ENCODE measurements around the gene CAMTA1. TPM values are rescaled to one million over a fixed set of nuclear protein-coding genes. Genes with fewer than 3 reads are reported as not detected.

The CAMTA1 gene
- total RNA-seq, 2 donors from 2014 or later, result 36.7 to 51.9 TPM

DNA sequence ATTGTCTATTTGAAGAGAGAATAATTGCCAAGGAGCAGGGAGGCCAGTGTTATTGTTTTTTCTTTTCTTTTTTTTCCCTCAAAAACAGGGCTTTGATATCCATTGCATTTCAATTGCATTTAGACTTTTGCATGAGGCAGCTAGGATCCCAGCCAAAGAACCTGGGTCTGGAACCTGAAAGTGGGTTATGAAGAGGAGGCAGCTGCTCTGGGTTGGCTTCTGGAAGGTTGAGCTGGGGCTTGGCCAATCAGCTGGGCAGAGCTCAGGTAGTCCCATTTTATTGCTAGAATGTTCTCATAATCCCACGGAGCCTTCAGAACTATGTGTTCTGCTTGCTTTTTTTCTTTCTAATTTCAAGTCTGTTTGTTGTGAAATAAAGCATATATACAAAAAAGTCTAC, 218.9 kb downstream of the CAMTA1 start:
- no peaks in the 10 kb centered on the region for H3K4me1 Mint-ChIP-seq
- no peak for ATAC-seq (replicated peaks)
- no peaks in the 10 kb centered on the region for H3K36me3 Mint-ChIP-seq (ENCODE audit: low read depth)
- H3K27me3 Mint-ChIP-seq, result peaks cover 29% of the 10 kb centered on the region
- H3K9me3 Mint-ChIP-seq, result no peaks in the 10 kb centered on the region
- H3K27ac Mint-ChIP-seq, result no peak overlapping the region
- H3K4me3 Mint-ChIP-seq, result no peak overlapping the region

- Mint-ChIP-seq H3K27ac (no peak overlapping the region), H3K4me3 (no peak overlapping the region), H3K4me1 (no peaks in the 10 kb centered on the region), H3K27me3 (peaks cover 32% of the 10 kb centered on the region), H3K9me3 (no peaks in the 10 kb centered on the region), H3K36me3 (ENCODE audit: low read depth) (no peaks in the 10 kb centered on the region)
- ATAC-seq (replicated peaks), result no peak
These were observed 220.5 kb downstream of the CAMTA1 start for GRCh38 chr1:7005762-7006161.

GRCh38 chr1:7006996-7007871, 222.0 kb downstream of the CAMTA1 start:
- Mint-ChIP-seq H3K4me1 (peaks cover 3% of the 10 kb centered on the region), H3K36me3 (ENCODE audit: low read depth) (no peaks in the 10 kb centered on the region), H3K27ac (no peak overlapping the region), H3K4me3 (no peak overlapping the region), H3K27me3 (peaks cover 39% of the 10 kb centered on the region), H3K9me3 (no peaks in the 10 kb centered on the region)
- no peak for ATAC-seq (replicated peaks)

DNA sequence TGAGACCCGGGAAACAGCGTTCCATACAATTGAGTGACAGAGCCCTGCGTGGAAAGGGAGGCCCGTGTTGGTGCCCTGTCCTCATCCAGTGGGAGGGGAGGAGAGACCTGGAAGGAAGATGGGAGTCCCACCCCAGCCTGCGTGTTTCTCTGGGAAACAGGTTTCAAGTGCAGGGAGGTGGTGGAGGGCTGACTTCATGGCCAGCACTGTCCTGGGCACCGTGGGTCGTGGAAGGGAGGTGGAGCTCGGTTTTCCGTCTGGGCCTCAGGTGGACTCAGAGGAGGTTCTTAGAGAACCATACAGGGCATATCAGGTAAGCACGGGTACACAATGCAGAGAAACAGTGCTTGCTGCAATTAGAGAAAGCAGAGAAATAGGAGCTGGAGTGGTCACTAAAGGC, 222.6 kb downstream of the CAMTA1 start:
- H3K27me3 Mint-ChIP-seq, result peaks cover 42% of the 10 kb centered on the region
- no peak overlapping the region for H3K4me3 Mint-ChIP-seq
- no peak overlapping the region for H3K27ac Mint-ChIP-seq
- ATAC-seq (replicated peaks), result no peak
- H3K36me3 Mint-ChIP-seq (ENCODE audit: low read depth), result no peaks in the 10 kb centered on the region
- H3K4me1 Mint-ChIP-seq, result peaks cover 8% of the 10 kb centered on the region
- H3K9me3 Mint-ChIP-seq, result no peaks in the 10 kb centered on the region

DNA sequence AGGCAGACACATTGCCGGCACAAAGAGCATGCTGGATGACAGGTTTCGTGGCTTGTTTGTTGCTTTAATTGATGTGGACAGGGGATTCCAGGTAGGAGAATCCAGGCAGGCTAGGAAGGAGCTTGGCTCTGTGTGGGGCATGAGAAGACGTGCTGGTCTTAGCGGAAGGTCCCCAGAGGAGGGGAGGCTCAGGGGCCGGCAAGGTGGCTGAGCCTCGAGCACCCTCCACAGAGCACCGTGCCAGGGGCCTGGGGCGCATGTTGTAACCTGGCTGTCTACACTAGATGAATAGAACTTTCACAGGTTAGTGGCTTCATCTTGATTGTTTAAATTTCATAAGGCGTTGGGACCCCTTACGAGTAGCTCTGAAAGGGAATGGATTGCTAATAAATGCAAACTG, 223.1 kb downstream of the CAMTA1 start:
- no peak for ATAC-seq (replicated peaks)
- H3K4me3 Mint-ChIP-seq, result no peak overlapping the region
- H3K4me1 Mint-ChIP-seq, result peaks cover 8% of the 10 kb centered on the region
- no peaks in the 10 kb centered on the region for H3K9me3 Mint-ChIP-seq
- H3K27ac Mint-ChIP-seq, result no peak overlapping the region
- H3K27me3 Mint-ChIP-seq, result peaks cover 41% of the 10 kb centered on the region
- no peaks in the 10 kb centered on the region for H3K36me3 Mint-ChIP-seq (ENCODE audit: low read depth)

- ATAC-seq (replicated peaks), result no peak
- Mint-ChIP-seq H3K27ac (no peak overlapping the region), H3K4me1 (peaks cover 8% of the 10 kb centered on the region), H3K36me3 (ENCODE audit: low read depth) (no peaks in the 10 kb centered on the region), H3K27me3 (peaks cover 37% of the 10 kb centered on the region), H3K4me3 (no peak overlapping the region), H3K9me3 (no peaks in the 10 kb centered on the region)
These were observed 223.9 kb downstream of the CAMTA1 start for GRCh38 chr1:7008975-7009740.

- H3K36me3 Mint-ChIP-seq (ENCODE audit: low read depth), result no peaks in the 10 kb centered on the region
- H3K4me1 Mint-ChIP-seq, result peaks cover 8% of the 10 kb centered on the region
- no peak overlapping the region for H3K27ac Mint-ChIP-seq
- no peak overlapping the region for H3K4me3 Mint-ChIP-seq
- no peaks in the 10 kb centered on the region for H3K9me3 Mint-ChIP-seq
- no peak for ATAC-seq (replicated peaks)
- peaks cover 37% of the 10 kb centered on the region for H3K27me3 Mint-ChIP-seq
These were observed 224.7 kb downstream of the CAMTA1 start for GRCh38 chr1:7009741-7010525.

GRCh38 chr1:7010534-7011200, 225.4 kb downstream of the CAMTA1 start:
- no peak overlapping the region for H3K4me3 Mint-ChIP-seq
- no peak for ATAC-seq (replicated peaks)
- peaks cover 8% of the 10 kb centered on the region for H3K4me1 Mint-ChIP-seq
- H3K27me3 Mint-ChIP-seq, result peaks cover 37% of the 10 kb centered on the region
- no peaks in the 10 kb centered on the region for H3K36me3 Mint-ChIP-seq (ENCODE audit: low read depth)
- no peaks in the 10 kb centered on the region for H3K9me3 Mint-ChIP-seq
- H3K27ac Mint-ChIP-seq, result no peak overlapping the region

DNA sequence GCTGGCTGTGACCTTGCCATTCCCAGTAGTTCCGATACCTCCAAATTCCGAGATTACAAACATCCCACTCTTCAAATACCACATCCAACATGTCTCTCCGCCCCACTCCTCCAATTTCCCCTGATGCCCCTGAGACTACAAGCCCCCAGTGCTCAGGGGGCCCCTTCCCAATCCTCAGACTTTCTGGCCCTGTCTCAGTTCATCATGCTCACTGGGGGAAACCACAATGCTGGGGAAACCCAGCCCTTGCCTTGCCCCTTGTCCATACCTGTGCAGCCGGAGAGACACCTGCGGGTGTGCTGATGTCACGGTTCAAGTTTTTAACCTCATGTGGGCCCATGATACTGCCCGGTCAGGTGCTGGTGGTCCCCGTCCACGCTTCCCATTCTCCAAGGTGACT, 226.6 kb downstream of the CAMTA1 start:
- Mint-ChIP-seq H3K36me3 (ENCODE audit: low read depth) (no peaks in the 10 kb centered on the region), H3K4me1 (peaks cover 8% of the 10 kb centered on the region), H3K27me3 (peaks cover 31% of the 10 kb centered on the region), H3K4me3 (no peak overlapping the region), H3K27ac (no peak overlapping the region), H3K9me3 (no peaks in the 10 kb centered on the region)
- ATAC-seq (replicated peaks), result no peak

- Mint-ChIP-seq H3K9me3 (no peaks in the 10 kb centered on the region), H3K27me3 (peaks cover 28% of the 10 kb centered on the region), H3K27ac (no peak overlapping the region), H3K36me3 (ENCODE audit: low read depth) (no peaks in the 10 kb centered on the region), H3K4me3 (no peak overlapping the region), H3K4me1 (peaks cover 8% of the 10 kb centered on the region)
- ATAC-seq (replicated peaks), result no peak
These were observed 227.2 kb downstream of the CAMTA1 start for GRCh38 chr1:7012461-7012924.

GRCh38 chr1:7013833-7014639, 228.8 kb downstream of the CAMTA1 start:
- no peak overlapping the region for H3K4me3 Mint-ChIP-seq
- H3K36me3 Mint-ChIP-seq (ENCODE audit: low read depth), result no peaks in the 10 kb centered on the region
- H3K9me3 Mint-ChIP-seq, result no peaks in the 10 kb centered on the region
- no peak for ATAC-seq (replicated peaks)
- no peak overlapping the region for H3K27ac Mint-ChIP-seq
- H3K27me3 Mint-ChIP-seq, result peaks cover 26% of the 10 kb centered on the region
- peaks cover 8% of the 10 kb centered on the region for H3K4me1 Mint-ChIP-seq

DNA sequence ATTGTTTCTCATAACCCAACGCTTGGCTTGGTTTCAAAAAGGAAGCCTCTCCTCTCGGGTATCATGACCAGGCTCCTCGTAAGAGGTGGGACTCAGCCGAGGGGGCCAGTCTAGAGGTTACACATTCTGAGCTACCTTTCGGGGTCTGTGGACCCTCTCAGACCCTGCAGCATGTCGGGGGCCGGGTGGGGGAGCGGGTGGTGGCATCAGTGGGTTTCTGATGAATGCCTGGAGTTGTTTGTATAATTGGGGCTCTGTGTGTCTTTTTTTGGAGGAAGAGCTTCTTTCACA, 229.3 kb downstream of the CAMTA1 start:
- no peak for ATAC-seq (replicated peaks)
- Mint-ChIP-seq H3K4me3 (no peak overlapping the region), H3K27ac (no peak overlapping the region), H3K36me3 (ENCODE audit: low read depth) (no peaks in the 10 kb centered on the region), H3K4me1 (peaks cover 8% of the 10 kb centered on the region), H3K27me3 (peaks cover 26% of the 10 kb centered on the region), H3K9me3 (no peaks in the 10 kb centered on the region)

- Mint-ChIP-seq H3K27ac (no peak overlapping the region), H3K36me3 (ENCODE audit: low read depth) (no peaks in the 10 kb centered on the region), H3K27me3 (peaks cover 26% of the 10 kb centered on the region), H3K4me3 (no peak overlapping the region), H3K4me1 (peaks cover 8% of the 10 kb centered on the region), H3K9me3 (no peaks in the 10 kb centered on the region)
- no peak for ATAC-seq (replicated peaks)
These were observed 229.8 kb downstream of the CAMTA1 start for GRCh38 chr1:7015022-7015421.

Data from activated T-helper 17 cell treated with anti-CD3 and anti-CD28 coated beads, Interleukin-2, amount 50 U/mL, for 72 hours (primary cell).